Measurements from ENCODE around the gene BABAM2.

Gene BABAM2

GRCh38 chr2:28298406-28298805, 407.9 kb downstream of the BABAM2 start:
- no peak for DNase-seq (ENCODE audit: low read depth in 2 of 2, low spot score in 1 of 2)

- DNase-seq (ENCODE audit: low read depth in 2 of 2, low spot score in 1 of 2): no peak
Observed at GRCh38 chr2:28300485-28301341, 410.2 kb downstream of the BABAM2 start.

DNA sequence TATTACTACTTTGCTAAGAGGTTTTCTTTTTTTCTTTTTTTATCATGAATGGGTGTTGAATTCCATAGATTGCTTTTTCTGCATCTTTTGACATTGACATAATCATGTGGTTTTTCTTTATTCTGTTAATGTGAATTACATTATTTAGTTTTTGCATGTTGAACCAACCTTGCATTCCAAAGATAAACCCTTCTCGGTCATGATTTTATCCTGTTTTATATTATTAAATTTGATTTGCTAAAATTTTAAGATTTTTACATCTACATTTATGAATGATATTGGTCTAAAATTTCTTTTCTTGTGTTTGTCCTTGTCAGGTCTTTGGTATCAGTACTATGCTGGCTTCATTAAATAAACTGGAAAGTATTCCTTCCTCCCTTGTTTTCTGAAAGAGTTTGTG, 414.7 kb downstream of the BABAM2 start:
- no peak for DNase-seq (ENCODE audit: low read depth in 2 of 2, low spot score in 1 of 2)

- DNase-seq (ENCODE audit: low read depth in 2 of 2, low spot score in 1 of 2): no peak
Observed at GRCh38 chr2:28310107-28310506, 419.6 kb downstream of the BABAM2 start.

DNA sequence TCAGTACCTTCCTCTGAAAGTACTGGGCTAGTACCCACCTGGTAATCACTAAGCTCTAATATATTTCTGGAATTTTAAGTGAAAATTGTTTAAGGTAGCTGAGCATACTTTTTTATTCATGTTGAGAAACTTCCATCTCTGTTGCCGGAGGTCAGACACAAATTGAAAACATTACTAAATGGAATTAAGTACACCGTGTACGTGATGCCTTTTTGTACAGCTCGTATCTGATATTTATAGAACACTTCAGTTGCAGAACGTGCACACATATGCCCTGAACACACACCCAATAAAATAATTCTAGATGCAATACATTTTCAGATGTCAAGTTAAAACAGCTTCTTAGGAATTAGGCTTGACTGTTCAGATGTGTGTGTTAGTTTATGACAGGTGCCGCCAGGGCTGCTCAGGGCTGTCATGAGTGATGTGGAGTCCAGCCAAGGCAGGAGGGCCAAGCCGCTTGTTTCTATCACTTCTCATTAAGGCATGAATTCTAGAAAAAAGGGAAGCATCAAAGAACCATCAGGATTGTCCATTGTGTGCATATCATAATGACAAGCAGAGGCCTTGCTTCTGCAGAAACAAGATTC, 421.2 kb downstream of the BABAM2 start:
- DNase-seq (ENCODE audit: low read depth in 2 of 2, low spot score in 1 of 2): no peak

- no peak for DNase-seq (ENCODE audit: low read depth in 2 of 2, low spot score in 1 of 2)
Observed at GRCh38 chr2:28312307-28313219, 422.0 kb downstream of the BABAM2 start.

- DNase-seq (ENCODE audit: low read depth in 2 of 2, low spot score in 1 of 2): no peak
Observed at GRCh38 chr2:28313220-28313784, 422.8 kb downstream of the BABAM2 start.

- no peak for DNase-seq (ENCODE audit: low read depth in 2 of 2, low spot score in 1 of 2)
Observed at GRCh38 chr2:28314968-28315367, 424.4 kb downstream of the BABAM2 start.

DNA sequence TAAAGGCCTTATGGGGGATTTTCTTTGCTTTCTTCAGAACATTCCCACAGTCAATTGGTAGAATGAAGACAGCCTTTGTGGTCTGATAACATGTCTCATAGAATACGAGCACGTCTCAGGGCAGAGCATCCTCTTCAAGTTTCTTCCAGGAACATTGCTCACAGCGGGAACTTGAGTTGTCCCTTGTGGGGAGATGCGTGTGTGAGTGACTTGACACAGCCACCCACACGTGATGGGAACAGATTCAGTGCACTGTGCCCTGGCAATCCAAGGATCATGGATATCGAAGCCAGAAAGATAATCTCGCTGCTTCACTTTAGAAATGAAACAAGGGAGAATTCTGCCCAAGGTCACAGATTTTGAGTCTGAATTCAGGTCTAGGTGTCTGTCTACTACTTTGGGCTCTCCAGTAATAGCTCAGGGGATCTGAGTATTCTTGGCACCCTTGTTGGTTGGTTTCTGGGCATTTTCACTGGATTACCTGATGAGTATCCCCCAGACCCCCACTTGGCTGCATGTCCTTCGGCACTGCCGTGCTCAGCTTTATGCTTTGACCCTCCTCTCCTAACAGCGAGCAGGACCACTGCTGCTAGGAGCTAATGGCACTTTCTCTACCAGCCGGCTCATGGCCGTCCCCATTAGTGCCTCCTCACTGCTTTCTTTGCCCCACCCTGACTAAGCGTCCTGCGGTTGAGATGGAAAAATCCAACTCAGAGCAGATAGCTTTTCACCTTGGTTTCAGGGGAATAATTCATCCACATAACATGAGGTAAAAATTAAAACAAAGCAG, 426.2 kb downstream of the BABAM2 start:
- no peak for DNase-seq (ENCODE audit: low read depth in 2 of 2, low spot score in 1 of 2)

- no peak for DNase-seq (ENCODE audit: low read depth in 2 of 2, low spot score in 1 of 2)
Observed at GRCh38 chr2:28317390-28317789, 426.9 kb downstream of the BABAM2 start.

DNA sequence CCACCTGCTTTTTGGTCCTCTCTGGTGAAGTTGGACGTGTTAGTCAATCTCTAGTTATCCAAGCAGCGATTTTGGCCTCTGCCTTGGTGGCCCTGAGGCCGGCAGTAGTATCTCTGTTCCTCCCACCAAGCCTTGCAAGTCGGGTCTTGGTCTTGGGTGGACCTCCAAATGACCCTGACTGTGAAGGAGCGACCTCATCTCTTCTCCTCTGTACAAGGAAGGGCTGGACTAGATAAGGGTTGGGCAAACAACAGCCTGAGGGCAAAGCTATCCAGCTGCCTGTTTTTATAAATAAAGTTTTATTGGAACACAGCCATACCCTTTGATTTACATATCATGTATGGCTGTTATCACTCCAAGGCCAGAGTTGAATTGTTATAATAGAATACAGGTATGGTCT, 427.5 kb downstream of the BABAM2 start:
- no peak for DNase-seq (ENCODE audit: low read depth in 2 of 2, low spot score in 1 of 2)

DNA sequence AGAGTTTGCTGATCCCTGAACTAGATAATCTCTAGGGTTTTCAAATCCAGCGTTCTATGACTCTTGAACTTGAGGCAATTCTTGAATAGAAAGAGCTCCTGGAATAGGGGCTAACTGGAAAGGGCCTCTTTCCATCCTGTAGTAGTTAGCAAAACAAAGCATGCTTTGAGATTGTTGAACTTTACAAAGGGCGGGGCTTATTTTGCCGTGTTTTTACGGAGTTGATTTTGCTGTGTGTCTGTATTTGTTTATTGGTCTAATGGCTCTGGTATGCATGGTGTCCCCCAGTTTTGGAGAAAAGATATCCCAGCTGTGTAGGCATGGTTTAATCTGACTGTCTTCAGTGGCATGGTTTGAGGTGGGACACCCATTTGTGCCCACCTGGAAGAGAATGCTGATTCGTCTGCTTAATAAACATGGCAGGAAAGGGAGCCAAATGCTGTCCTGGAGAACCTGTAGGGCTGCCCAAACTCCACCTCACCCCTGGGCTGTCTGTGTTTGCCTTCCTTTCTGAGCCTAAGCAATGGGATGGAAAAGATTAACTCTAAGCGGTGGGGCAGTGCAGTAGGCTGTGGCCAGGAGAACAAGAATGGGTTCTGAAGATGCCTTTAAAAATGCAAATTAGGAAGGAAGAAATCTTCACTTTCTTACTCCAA, 428.1 kb downstream of the BABAM2 start:
- no peak for DNase-seq (ENCODE audit: low read depth in 2 of 2, low spot score in 1 of 2)

DNA sequence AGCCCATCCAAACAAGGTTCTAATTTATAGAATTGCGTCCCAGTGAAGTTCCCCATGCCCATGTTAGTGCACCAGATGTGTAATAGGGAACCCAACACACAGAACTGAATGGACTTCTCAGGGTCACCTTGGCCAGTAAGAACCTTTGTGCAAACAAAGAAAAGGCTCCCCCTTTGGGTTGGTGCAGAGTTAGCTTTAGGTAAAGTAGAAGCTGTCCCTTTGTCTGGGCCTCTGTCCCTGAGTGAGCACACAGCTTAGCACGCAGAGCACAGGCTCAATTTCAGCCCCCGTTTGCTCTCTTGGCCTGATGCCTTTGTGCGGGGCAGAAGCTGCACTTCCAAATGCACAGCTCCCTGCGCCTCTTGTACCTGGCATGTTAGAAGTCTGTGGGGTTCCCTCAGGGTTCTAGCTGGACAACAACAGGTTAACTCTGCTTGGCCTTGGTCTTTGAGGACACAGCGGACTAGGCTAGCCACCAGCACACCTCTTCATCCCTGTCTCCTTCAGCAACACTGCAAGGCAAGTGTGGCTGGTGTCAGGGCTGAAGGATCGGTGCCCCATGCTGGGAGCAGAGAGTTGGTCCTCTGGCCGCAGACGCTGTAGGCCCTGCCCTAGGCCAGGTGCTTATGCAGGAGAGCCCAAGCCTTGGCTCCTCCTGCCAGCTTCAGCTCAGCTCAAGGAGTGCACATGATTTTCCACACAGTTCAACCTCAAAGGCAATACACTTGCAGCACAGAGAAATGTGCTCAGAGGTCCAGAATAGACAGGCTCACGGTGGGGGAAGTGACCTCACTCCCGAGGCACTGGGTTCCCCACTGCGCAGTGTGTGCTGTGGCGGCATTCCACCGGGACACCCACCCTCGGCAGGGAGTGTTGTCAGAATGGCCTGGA, 428.8 kb downstream of the BABAM2 start:
- no peak for DNase-seq (ENCODE audit: low read depth in 2 of 2, low spot score in 1 of 2)

DNA sequence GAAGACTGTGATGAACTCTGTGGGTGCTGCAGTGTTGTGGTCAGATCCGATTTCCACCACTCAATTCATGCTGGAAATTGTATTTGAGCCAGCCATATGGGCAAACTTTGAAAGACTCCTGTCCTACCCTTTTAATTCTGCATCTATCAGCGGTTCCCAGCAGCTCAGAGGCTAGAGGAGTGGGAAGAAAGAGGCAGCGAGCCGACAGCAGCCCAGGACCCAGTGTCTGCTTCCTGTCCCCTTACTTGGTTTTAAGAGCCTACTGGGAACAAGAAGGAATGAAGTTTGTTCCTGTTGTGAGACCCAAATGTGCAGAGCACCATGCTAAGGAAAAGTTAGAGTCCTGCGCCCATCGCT, 429.5 kb downstream of the BABAM2 start:
- DNase-seq (ENCODE audit: low read depth in 2 of 2, low spot score in 1 of 2): no peak

DNA sequence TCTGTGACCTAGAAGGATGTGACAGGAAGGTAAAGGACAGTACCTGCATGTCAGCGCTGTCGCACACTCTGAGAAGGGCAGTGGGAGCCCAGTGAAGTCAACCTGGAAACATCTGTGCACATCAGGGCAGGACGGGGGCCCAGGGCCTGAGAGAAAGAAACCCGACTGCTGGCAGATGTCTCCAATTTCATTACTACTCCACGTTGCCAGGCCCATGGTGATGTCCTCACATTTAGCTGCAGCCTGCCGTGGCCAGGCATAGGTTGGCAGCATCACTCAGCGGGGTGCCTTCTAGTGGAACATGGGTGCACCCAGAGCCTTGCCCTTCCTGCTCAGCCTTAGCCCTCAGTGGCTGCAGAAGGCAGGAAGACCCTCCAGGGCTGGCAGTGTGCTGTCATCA, 429.8 kb downstream of the BABAM2 start:
- DNase-seq (ENCODE audit: low read depth in 2 of 2, low spot score in 1 of 2): no peak

DNA sequence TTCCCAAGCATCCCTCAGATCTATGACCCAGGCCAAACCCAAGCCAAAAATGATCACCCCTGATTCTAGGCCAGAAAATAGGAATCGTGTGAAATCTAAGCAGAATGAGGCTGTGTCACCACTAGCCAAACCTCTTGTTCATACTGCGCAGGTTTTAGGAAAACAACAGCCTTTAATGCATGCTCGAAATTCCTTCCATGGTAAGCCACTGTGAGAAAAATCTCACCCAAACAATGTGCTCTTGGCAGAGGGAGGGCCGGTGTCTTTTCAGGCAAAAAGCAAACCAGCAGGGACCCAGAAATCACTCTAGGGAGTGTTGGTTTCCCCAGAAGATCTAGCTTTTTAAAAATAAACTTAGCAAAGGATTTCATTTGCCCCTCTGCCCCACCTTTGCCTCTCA, 430.9 kb downstream of the BABAM2 start:
- no peak for DNase-seq (ENCODE audit: low read depth in 2 of 2, low spot score in 1 of 2)

GRCh38 chr2:28322051-28322450, 431.5 kb downstream of the BABAM2 start:
- no peak for DNase-seq (ENCODE audit: low read depth in 2 of 2, low spot score in 1 of 2)

GRCh38 chr2:28322456-28322855, 431.9 kb downstream of the BABAM2 start:
- DNase-seq (ENCODE audit: low read depth in 2 of 2, low spot score in 1 of 2): no peak

DNA sequence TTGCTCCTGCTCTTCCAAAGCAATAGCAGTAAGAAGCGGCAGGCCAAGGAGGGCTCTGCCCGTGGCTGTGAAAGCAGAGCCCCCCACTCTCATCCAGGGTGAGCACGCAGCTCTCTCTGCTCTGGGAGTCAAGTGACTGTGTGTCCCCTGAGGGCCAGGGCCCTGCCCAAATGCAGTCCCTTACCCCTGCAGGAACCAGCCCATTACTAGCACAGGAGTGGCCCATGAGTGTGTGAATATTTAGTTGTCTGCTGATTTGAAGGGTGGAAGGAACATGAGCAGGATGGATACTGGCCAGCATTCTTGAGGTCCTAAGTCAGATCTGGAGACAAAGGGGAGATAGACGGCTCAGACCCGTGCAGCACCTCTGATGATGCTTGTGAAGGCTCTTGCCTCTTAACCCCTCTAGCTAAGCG, 432.5 kb downstream of the BABAM2 start:
- no peak for DNase-seq (ENCODE audit: low read depth in 2 of 2, low spot score in 1 of 2)

Measured in stimulated activated CD8-positive, alpha-beta memory T cell treated with anti-CD3 and anti-CD28 coated beads, Interleukin-4, amount 100 ng/mL, for 4 hours (primary cell).